T-helper 9 cell (primary cell): ENCODE results near the gene SMOC2.
"Not testable (repeated sequence)": the region's sequence is repeated elsewhere in the genome, so short reads cannot be mapped to it uniquely, and the experiment has no call there.

Experiments
- DNase-seq: peaks from one replicate; pipeline ENCODE4 v3.0.0-alpha.2; 2020

SMOC2 gene

DNA sequence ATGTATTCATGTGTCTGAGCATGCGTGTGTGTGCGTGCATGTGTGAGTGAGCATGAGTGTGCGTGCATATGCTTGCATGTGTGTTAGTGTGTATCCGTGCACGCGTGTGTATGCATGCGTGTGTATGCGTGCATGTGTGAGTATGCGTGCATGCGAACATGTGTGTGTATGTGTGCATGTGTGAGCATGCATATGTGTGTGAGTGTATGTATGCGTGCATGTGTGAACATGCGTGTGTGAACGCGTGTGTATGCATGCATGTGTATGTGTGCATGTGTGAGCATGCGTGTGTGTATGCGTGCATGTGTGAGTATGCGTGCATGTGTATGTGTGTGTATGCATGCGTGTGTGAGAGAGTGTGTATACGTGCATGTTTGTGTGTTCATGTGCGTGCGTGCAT lies 77.9 kb downstream of the SMOC2 start:
- DNase-seq, result no peak

- DNase-seq, result no peak
Measured at GRCh38 chr6:168520233-168520632, 79.2 kb downstream of the SMOC2 start.

DNA sequence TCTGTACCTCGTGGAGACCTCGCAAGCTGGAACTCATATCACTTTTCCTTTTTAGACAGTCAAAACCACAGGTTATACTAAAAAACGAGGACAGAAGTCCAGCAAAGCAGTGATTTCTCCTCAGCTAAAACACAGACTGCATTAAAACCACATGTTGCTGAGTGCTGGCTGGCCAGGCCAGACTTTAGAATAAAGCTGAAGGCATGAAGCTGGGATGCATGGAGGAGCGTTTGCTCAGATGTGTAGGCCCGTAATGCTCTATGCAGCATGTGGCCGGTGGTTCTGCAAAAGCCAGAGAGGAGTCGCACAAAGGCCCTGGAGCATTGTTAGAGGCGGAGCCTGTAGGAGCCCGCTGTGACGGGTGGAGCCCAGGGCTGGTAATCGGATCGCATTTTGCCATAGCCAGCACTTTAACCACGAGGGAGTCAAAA lies 83.6 kb downstream of the SMOC2 start:
- no peak for DNase-seq

GRCh38 chr6:168525114-168525513 lies 84.1 kb downstream of the SMOC2 start:
- DNase-seq, result no peak

GRCh38 chr6:168525926-168526630 lies 85.1 kb downstream of the SMOC2 start:
- no peak for DNase-seq

- DNase-seq, result no peak
Measured at GRCh38 chr6:168526841-168527281, 85.9 kb downstream of the SMOC2 start.

- no peak for DNase-seq
Measured at GRCh38 chr6:168527451-168528210, 86.6 kb downstream of the SMOC2 start.

DNA sequence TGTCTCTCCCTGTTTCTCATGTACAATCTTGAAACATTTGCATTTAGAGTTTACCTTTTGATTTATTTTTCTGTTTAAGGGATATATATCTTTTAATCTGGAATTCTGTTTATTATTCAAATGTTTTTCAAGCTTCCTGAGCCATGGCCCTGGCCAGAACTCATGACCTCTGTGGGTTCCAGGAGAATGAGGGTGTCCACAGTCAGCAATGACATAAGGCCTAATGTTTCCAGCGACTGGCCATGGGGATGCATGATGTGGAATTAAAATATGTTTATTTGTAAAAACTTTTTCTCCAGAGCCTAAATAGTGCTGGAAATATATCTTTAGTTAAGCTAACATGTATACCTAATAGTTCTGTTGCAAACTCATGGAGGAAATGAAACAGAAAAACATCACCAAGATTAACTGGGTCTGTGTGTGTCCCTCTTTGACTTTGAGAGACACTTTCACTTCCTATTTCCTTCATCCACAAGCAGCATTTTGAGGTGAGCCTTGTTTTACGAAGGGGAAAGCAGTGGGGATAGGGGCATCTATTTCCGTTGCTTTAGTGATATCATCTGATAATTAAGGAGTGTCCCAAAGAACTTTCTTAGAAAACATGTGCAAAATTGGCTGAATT lies 87.6 kb downstream of the SMOC2 start:
- no peak for DNase-seq

- DNase-seq, result no peak
Measured at GRCh38 chr6:168529214-168529613, 88.2 kb downstream of the SMOC2 start.

DNA sequence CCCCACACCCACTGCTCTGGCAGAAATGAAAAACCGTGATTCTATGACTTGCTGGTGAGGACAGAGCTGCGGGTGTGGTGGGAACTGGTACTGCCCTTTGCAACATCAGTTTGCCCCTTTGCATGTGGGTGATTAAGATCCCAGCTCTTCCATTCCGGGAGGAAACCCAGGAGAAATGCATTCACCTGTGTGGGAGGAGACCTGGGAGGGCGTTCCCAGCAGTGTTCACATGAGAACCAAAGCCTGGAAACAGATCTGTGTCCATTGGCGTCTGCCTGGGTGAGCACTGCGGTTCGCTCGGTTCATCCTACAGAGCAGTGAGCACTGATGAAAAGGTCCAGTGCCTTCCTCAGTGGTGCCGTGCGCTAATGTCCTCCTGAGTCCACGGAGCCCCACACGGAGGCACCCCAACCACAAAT lies 89.7 kb downstream of the SMOC2 start:
- no peak for DNase-seq

GRCh38 chr6:168532070-168532469 lies 91.1 kb downstream of the SMOC2 start:
- DNase-seq, result no peak

- no peak for DNase-seq
Measured at GRCh38 chr6:168533414-168533813, 92.4 kb downstream of the SMOC2 start.

DNA sequence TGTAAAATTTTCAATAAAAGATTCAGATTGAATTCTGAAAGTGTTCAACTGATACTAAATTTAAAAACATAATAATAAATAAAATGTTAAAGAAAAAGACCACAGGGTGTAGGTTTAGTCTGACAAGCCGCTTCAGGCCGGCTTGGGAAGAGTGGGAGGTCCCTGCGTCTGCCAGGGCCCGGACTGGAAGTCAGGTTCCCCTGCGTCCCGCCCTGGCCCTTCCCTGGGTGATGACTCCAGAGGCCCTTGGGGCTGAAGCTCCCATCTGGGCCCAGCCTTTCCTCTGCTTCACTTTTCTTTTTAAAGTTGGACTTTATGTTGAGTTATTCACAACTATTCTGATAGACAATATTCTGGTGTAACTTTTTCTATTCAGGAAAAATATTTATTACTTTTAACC lies 93.3 kb downstream of the SMOC2 start:
- DNase-seq, result no peak

GRCh38 chr6:168535711-168536110 lies 94.7 kb downstream of the SMOC2 start:
- DNase-seq, result no peak

DNA sequence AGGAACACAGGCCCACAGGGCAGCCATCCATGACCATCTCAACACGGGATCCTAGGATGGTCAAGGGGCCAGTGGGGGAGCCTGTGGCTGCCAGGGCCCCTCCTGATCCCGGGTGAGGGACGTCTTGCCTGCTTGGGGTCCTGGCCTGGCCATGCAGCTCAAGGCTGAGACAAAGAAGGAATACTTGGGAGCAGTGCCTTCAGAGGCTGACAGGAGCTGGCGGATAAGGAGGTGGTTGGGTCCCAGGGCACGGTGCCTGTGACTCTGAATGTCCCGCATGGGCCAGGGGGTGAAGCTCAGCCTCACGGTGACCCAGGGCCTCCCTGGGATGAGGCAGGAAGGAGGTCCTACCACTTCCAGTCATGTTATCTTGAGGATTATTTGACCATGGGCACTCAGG lies 95.2 kb downstream of the SMOC2 start:
- DNase-seq, result no peak

DNA sequence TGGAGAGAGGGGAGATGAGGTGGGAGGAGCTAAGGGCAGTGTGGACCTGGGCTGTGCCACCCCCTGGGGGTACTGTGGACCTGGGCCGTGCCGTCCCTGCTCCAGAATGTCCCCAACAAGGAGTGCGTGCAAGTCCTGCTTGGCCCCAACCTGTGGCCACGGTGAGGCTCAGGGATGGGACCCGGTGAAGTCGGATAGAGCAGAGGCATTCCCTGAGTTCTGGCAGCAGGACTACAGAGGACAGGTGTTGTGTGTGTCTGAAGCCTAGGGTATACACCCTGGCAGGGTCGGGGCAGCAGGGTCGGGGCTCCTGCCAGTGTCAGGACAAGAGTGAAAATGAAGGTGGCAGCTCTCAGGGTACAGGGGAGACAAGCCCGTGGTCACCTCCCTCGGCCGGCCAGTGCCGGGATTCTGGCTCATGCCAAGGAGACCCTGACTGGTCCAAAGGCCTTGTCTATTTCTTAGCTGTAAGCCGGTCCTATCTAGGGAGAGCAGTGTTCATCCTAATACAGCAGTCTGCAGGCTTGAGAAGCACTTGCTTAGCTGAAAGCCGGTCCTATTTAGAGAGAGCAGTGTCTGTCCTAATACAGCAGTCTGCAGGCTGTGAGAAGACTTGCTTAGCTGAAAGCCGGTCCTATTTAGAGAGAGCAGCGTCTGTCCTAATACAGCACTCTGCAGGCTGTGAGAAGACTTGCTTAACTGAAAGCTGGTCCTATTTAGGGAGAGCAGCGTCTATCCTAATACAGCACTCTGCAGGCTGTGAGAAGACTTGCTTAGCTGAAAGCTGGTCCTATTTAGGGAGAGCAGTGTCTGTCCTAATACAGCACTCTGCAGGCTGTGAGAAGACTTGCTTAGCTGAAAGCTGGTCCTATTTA lies 95.9 kb downstream of the SMOC2 start:
- DNase-seq, result no peak

DNA sequence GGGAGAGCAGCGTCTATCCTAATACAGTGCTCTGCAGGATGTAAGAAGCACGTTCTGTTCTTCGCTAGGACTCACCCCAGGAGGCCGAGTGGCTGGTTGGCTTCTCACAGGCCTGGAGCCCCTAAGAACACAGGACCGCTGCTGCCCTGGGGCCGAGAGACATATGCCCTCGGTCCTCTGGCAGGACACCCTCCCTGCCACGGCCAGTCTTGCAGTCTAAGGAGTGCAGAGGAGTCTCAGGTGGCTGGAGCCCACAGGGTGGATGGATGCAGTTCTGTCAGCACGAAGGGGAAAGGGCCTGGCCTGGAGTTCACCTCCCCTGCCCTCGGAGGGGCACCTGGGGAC lies 96.5 kb downstream of the SMOC2 start:
- DNase-seq, result no peak

GRCh38 chr6:168538188-168538891 lies 97.4 kb downstream of the SMOC2 start:
- not testable (repeated sequence) for DNase-seq

GRCh38 chr6:168538892-168539811 lies 98.2 kb downstream of the SMOC2 start:
- no peak for DNase-seq

- DNase-seq, result no peak
Measured at GRCh38 chr6:168540713-168541291, 99.8 kb downstream of the SMOC2 start.

DNA sequence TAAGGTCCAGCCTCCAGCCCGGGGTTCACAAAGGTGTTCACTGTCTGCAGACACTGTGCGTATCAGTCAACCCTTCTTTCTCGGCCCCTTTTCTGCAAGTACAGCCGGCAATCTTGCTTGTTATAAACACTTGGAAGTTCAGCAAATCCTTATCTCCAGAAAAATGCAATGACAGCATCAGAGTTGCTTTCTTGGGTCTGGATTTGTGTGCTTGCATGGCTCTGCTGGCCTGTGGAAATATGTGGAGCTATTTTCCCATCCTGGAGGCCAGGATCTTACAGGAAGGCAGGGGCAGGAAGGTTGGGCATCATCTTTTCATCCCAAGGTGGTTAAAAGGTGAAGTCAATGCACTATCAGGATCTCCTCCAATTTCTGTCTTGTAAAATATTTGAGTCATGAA lies 100.3 kb downstream of the SMOC2 start:
- DNase-seq, result no peak
